ENCODE data around the gene ZNF358. TPM values are rescaled to one million over a fixed set of nuclear protein-coding genes. Genes with fewer than 3 reads are reported as not detected.

The ZNF358 gene
- 22.7 and 31.2 TPM in 2 replicates for total RNA-seq

GRCh38 chr19:7515645-7516151 lies at the start of gene ZNF358:
Gene ZNF358 (plus strand): TSS chr19:7516103. CDS start chr19:7519243, 3,140 bp downstream.

GRCh38 chr19:7488736-7489353 lies 27.1 kb upstream of the ZNF358 start, which contains the start of gene PEX11G:
Gene PEX11G (minus strand): TSS chr19:7489035. CDS start chr19:7489010, 25 bp downstream.

GRCh38 chr19:7522072-7522922 lies 6.4 kb downstream of the ZNF358 start, which contains the start of gene MCOLN1:
Gene MCOLN1 (plus strand): TSS chr19:7522624. CDS start chr19:7522751, 127 bp downstream.

GRCh38 chr19:7535047-7535997 lies 19.4 kb downstream of the ZNF358 start, which contains the start of gene PNPLA6:
Gene PNPLA6 (plus strand): TSS chr19:7535717. CDS start chr19:7535789, 72 bp downstream.

Other genes starting within 250 kb of the ZNF358 start
- gene INSR, start 221.7 kb upstream of the ZNF358 start, total RNA-seq = 28.2 and 52.8 TPM in 2 replicates
- gene ARHGEF18, start 167.2 kb upstream of the ZNF358 start, total RNA-seq = 38.3 and 43.2 TPM in 2 replicates
- 1.8 and 2.0 TPM in 2 replicates for gene PEX11G, start 27.1 kb upstream of the ZNF358 start, total RNA-seq
- gene MCOLN1, start 6.5 kb downstream of the ZNF358 start, total RNA-seq = 6.5 and 8.8 TPM in 2 replicates
- 96.8 and 167 TPM in 2 replicates for gene PNPLA6, start 19.6 kb downstream of the ZNF358 start, total RNA-seq
- gene CAMSAP3, start 79.8 kb downstream of the ZNF358 start, total RNA-seq = not detected in 2 replicates
- 36.1 and 40.1 TPM in 2 replicates for gene XAB2, start 113.4 kb downstream of the ZNF358 start, total RNA-seq
- gene PET100, start 113.7 kb downstream of the ZNF358 start, total RNA-seq = 4.7 and 9.1 TPM in 2 replicates
- not detected in 2 replicates for gene PCP2, start 117.6 kb downstream of the ZNF358 start, total RNA-seq
- 5.4 and 14.9 TPM in 2 replicates for gene STXBP2, start 121.0 kb downstream of the ZNF358 start, total RNA-seq
- not detected in 2 replicates for gene RETN, start 152.9 kb downstream of the ZNF358 start, total RNA-seq
- gene MCEMP1, start 161.0 kb downstream of the ZNF358 start, total RNA-seq = not detected in 2 replicates
- gene TRAPPC5, start 164.7 kb downstream of the ZNF358 start, total RNA-seq = 64.4 and 67.2 TPM in 2 replicates
- gene FCER2, start 186.0 kb downstream of the ZNF358 start, total RNA-seq = not detected in 2 replicates
- gene CLEC4G, start 216.0 kb downstream of the ZNF358 start, total RNA-seq = not detected in 2 replicates
- not detected in 2 replicates for gene CD209, start 231.4 kb downstream of the ZNF358 start, total RNA-seq
- not detected in 2 replicates for gene CLEC4M, start 247.1 kb downstream of the ZNF358 start, total RNA-seq